ENCODE results near the gene PLCH2. TPM values are rescaled to one million over a fixed set of nuclear protein-coding genes. Genes with fewer than 3 reads are reported as not detected.

Gene PLCH2
- total RNA-seq, 2 experiments from 2014 or later, result 2.9 to 6.0 TPM

DNA sequence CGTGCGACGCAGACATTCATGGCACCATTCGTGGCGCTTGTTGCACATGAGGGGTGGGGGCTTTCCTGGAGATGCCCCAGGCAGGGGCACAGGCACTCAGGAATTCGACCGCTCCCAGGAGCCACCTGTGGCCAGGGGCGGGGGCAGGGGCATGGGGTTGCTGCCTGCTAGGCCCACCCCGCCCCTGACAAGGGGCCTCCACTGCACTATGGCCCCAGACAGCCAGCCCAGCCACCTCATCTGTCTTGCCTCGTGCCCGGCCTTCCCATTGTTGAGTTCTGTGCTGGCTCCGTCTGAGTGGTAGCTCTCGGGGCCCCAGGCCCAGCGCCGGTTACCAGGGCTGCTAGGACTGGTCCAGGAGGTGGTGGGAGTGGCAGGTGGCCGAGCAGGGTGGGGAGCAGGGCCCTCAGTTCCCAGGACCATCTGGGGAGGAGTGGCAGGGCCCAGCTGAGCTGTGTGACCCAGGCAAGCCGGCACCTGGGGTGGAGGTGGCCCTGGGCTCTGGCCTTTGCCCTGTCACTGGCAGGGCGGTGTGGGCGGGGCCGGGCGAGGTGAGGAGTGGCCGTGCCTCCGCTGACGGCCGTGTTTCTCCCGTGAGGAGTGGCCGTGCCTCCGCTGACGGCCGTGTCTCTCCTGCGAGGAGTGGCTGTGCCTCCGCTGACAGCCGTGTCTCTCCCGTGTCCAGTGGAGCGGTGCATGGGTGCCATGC, 1.9 kb downstream of the PLCH2 start:
- no peak overlapping the region for H3K4me3 Mint-ChIP-seq
- ATAC-seq (no peak), DNase-seq (no peak)
- no peak overlapping the region for H3K27ac Mint-ChIP-seq
- intact Hi-C loops (cut with micrococcal nuclease), result no loop called here
- CTCF ChIA-PET, result interaction anchor here (0.9 kb wide), 1 partner anchor 10 kb away, joined by 3 read pairs; no protein-coding TSS in a partner anchor
- no peaks in the 10 kb centered on the region for H3K4me1 Mint-ChIP-seq (ENCODE audit: low read depth)
- no peaks in the 10 kb centered on the region for H3K36me3 Mint-ChIP-seq (ENCODE audit: low read depth)
- POLR2A ChIA-PET, result interaction anchor here (0.5 to 0.7 kb wide), 2 partner anchors 10 to 52 kb away, joined by 3 read pairs; no protein-coding TSS in a partner anchor
- H3K9me3 Mint-ChIP-seq, result no peaks in the 10 kb centered on the region
- TF ChIP-seq, protein P1, sequence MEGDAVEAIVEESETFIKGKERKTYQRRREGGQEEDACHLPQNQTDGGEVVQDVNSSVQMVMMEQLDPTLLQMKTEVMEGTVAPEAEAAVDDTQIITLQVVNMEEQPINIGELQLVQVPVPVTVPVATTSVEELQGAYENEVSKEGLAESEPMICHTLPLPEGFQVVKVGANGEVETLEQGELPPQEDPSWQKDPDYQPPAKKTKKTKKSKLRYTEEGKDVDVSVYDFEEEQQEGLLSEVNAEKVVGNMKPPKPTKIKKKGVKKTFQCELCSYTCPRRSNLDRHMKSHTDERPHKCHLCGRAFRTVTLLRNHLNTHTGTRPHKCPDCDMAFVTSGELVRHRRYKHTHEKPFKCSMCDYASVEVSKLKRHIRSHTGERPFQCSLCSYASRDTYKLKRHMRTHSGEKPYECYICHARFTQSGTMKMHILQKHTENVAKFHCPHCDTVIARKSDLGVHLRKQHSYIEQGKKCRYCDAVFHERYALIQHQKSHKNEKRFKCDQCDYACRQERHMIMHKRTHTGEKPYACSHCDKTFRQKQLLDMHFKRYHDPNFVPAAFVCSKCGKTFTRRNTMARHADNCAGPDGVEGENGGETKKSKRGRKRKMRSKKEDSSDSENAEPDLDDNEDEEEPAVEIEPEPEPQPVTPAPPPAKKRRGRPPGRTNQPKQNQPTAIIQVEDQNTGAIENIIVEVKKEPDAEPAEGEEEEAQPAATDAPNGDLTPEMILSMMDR (IDR thresholded peaks at IDR 0.05), result no peak
- H3K27me3 Mint-ChIP-seq, result no peaks in the 10 kb centered on the region

DNA sequence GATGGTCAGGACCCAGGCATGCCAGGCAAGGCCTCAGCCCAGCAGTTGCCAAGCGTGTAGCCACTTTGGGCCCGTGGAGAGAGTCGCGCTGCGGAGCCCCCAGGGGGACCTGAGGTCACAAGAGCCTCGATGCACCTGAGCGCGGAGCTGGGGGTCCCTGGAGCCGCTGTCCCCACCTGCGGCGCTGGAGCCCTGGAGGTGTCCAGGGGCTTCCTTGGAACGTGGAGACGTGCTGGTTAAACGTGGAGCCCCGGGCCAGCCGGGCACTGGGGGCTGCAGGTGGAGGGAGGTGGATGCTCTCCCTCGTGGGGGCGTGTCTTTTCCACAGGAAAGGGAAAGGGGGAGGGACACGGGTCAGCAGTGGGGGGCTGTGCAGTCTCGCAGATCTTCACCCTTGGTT, 3.1 kb downstream of the PLCH2 start:
- Mint-ChIP-seq H3K27ac (no peak overlapping the region), H3K9me3 (no peaks in the 10 kb centered on the region), H3K27me3 (no peaks in the 10 kb centered on the region), H3K36me3 (ENCODE audit: low read depth) (no peaks in the 10 kb centered on the region), H3K4me3 (no peak overlapping the region), H3K4me1 (ENCODE audit: low read depth) (no peaks in the 10 kb centered on the region)
- TF ChIP-seq, protein P1 (IDR thresholded peaks at IDR 0.05), result no peak
- ChIA-PET CTCF (no interaction called here), POLR2A (no interaction called here)
- ATAC-seq (no peak), DNase-seq (no peak)
- intact Hi-C loops (cut with micrococcal nuclease), result no loop called here

DNA sequence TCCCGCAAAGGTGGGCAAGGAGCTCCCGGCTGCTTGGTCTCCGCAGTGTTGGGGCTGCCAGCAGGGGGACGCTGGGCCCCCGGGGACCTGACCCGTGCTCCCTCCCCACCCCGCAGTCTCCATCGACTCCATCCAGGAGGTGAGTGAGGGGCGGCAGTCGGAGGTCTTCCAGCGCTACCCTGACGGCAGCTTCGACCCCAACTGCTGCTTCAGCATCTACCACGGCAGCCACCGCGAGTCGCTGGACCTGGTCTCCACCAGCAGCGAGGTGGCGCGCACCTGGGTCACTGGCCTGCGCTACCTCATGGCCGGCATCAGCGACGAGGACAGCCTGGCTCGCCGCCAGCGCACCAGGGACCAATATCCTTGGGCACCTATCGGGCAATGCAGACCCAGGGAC, 3.5 kb downstream of the PLCH2 start:
- DNase-seq (no peak), ATAC-seq (no peak)
- no peak overlapping the region for H3K27ac Mint-ChIP-seq
- H3K27me3 Mint-ChIP-seq, result no peaks in the 10 kb centered on the region
- no peaks in the 10 kb centered on the region for H3K36me3 Mint-ChIP-seq (ENCODE audit: low read depth)
- CTCF ChIA-PET, result no interaction called here
- H3K4me3 Mint-ChIP-seq, result no peak overlapping the region
- intact Hi-C loops (cut with micrococcal nuclease), result no loop called here
- POLR2A ChIA-PET, result no interaction called here
- no peaks in the 10 kb centered on the region for H3K4me1 Mint-ChIP-seq (ENCODE audit: low read depth)
- H3K9me3 Mint-ChIP-seq, result no peaks in the 10 kb centered on the region
- TF ChIP-seq, protein P1 (IDR thresholded peaks at IDR 0.05), result no peak

DNA sequence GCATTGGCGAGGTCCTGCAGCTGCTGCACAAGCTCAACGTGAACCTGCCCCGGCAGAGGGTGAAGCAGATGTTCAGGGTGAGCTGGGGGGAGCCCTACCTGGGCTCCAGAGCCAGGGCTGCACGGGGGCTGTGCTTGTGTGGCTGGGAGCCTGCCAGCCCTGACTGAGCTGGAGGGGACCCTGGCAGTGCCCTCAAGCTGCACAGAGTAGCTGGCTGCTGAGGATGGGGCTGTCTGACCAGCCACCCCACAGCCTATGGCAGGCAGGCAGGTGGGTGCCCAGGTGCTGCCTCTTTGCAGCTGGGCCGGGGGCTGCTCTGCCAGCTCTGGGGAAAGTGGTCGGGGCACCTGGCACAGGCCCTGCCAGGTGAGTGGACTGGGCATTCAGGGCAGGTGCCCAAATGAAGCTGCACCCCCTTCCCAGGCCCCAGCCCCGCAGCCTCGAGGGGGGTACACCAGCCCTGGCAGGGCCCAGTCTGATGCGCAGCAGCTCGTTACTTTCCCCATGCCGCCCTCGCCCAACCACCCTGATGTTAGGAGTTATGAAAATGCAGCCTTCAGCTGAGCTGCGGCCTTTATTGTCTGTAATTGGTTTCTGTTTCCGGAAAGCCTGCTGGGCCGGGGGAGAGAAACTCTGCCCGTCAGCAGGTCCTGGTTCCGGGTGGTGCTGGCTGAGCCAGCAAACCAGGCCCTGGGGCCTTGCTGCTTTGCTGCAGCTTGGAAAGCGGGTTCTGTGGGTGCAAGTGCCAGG, 4.3 kb downstream of the PLCH2 start:
- intact Hi-C loops (cut with micrococcal nuclease), result no loop called here
- H3K9me3 Mint-ChIP-seq, result no peaks in the 10 kb centered on the region
- H3K27ac Mint-ChIP-seq, result no peak overlapping the region

More for the DNA sequence above, 4.3 kb downstream of the PLCH2 start:
- ATAC-seq (no peak), DNase-seq (no peak)
- ChIA-PET POLR2A (no interaction called here), CTCF (interaction anchor here (1.0 kb wide), 1 partner anchor 44 kb away, joined by 3 read pairs; no protein-coding TSS in a partner anchor)
- H3K27me3 Mint-ChIP-seq, result no peaks in the 10 kb centered on the region
- no peaks in the 10 kb centered on the region for H3K36me3 Mint-ChIP-seq (ENCODE audit: low read depth)
- TF ChIP-seq, protein P1 (IDR thresholded peaks at IDR 0.05), result no peak
- H3K4me1 Mint-ChIP-seq (ENCODE audit: low read depth), result no peaks in the 10 kb centered on the region
- no peak overlapping the region for H3K4me3 Mint-ChIP-seq
